Gastroesophageal sphincter (tissue), 3 donors: ENCODE measurements around the gene UMODL1.

Experiments used
- CTCF ChIP-seq, 4 experiments: fragments of 200-600 bp in 2 of 4; fragments of 450-650 bp in 2 of 4; sonication (generic) in 1 of 4; IDR thresholded peaks; one replicate each; pipeline ENCODE4 v1.5.1; 2017 to 2019; ENCODE audit warnings: antibody characterized with exemption in 4 of 4, mild to moderate bottlenecking in 2 of 4, moderate library complexity in 2 of 4
- EP300 ChIP-seq: sonication (generic); formaldehyde crosslinking; IDR thresholded peaks from one replicate; pipeline ENCODE4 v1.6.1; 2017; ENCODE audit warnings: antibody characterized with exemption, mild to moderate bottlenecking
- POLR2A ChIP-seq, 2 donors: fragments of 450-650 bp; IDR thresholded peaks; one replicate each; pipeline ENCODE4 v1.6.1; 2017; ENCODE audit warnings: antibody characterized with exemption in 2 of 2, mild to moderate bottlenecking in 2 of 2, moderate library complexity in 1 of 2

GRCh38 chr21:42027085-42027821 lies 43.9 kb upstream of the UMODL1 start:
- no peak for TF ChIP-seq EP300
- no peak for TF ChIP-seq CTCF (IDR thresholded peaks at IDR 0.05)
- no peak for TF ChIP-seq POLR2A (IDR thresholded peaks at IDR 0.05)
